Stimulated activated CD8-positive, alpha-beta memory T cell treated with anti-CD3 and anti-CD28 coated beads, Interleukin-7, amount 100 ng/mL, for 48 hours (primary cell): ENCODE data around the gene TNN.
A peak's percentile ranks its signal among the peaks of the same experiment; 100 is the strongest.

Experiments
- DNase-seq, 2 donors: peaks; one replicate each; pipeline ENCODE4 v3.0.0-alpha.2; 2020; ENCODE audit warnings: low read depth in 1 of 2; ENCODE audit errors: extremely low read depth in 1 of 2

TNN gene

GRCh38 chr1:175062858-175063257, 4.8 kb upstream of the TNN start:
- no peak for DNase-seq

- no peak for DNase-seq
These were observed 3.2 kb downstream of the TNN start for GRCh38 chr1:175070818-175071217.

- DNase-seq: no peak
These were observed 3.8 kb downstream of the TNN start for GRCh38 chr1:175071276-175071943.

- peak in 1 of 2 donors; percentile 11 for DNase-seq
These were observed 4.7 kb downstream of the TNN start for GRCh38 chr1:175072099-175072951.

- no peak for DNase-seq
These were observed 5.4 kb downstream of the TNN start for GRCh38 chr1:175073061-175073460.

- no peak for DNase-seq
These were observed 6.0 kb downstream of the TNN start for GRCh38 chr1:175073633-175074032.

GRCh38 chr1:175075572-175076568, 8.2 kb downstream of the TNN start:
- no peak for DNase-seq

GRCh38 chr1:175077356-175078030, 9.9 kb downstream of the TNN start:
- no peak for DNase-seq

GRCh38 chr1:175078629-175079028, 11.0 kb downstream of the TNN start:
- no peak for DNase-seq

GRCh38 chr1:175079338-175079737, 11.7 kb downstream of the TNN start:
- DNase-seq: no peak

- no peak for DNase-seq
These were observed 12.4 kb downstream of the TNN start for GRCh38 chr1:175080030-175080429.

GRCh38 chr1:175081983-175082382, 14.3 kb downstream of the TNN start:
- DNase-seq: no peak

- no peak for DNase-seq
These were observed 20.9 kb downstream of the TNN start for GRCh38 chr1:175088525-175088951.

- DNase-seq: no peak
These were observed 21.6 kb downstream of the TNN start for GRCh38 chr1:175089136-175089718.

- no peak for DNase-seq
These were observed 23.1 kb downstream of the TNN start for GRCh38 chr1:175090780-175091179.

- no peak for DNase-seq
These were observed 27.0 kb downstream of the TNN start for GRCh38 chr1:175094626-175095025.

GRCh38 chr1:175095069-175095468, 27.4 kb downstream of the TNN start:
- DNase-seq: no peak

- DNase-seq: no peak
These were observed 28.5 kb downstream of the TNN start for GRCh38 chr1:175095978-175096607.

- no peak for DNase-seq
These were observed 29.7 kb downstream of the TNN start for GRCh38 chr1:175097361-175097760.

- no peak for DNase-seq
These were observed 32.3 kb downstream of the TNN start for GRCh38 chr1:175099916-175100315.
